ENCODE results near the gene SMCP. TPM values are rescaled to one million over a fixed set of nuclear protein-coding genes. Genes with fewer than 3 reads are reported as not detected.

Gene SMCP
- polyA plus RNA-seq, 2 donors = not detected

GRCh38 chr1:152884506-152884905 is 6.4 kb downstream of the SMCP start:
- Histone ChIP-seq H3K4me3 (ENCODE audit: low read depth in 1 of 2, low read length in 2 of 2) (no peak overlapping the region), H3K27me3 (ENCODE audit: control insufficient read depth in 1 of 2, insufficient read depth in 2 of 2, low read length in 2 of 2) (no peaks in the 10 kb centered on the region), H3K36me3 (ENCODE audit: control insufficient read depth in 2 of 2, insufficient read depth in 2 of 2, low read length in 1 of 2) (no peaks in the 10 kb centered on the region), H3K27ac (ENCODE audit: low read depth in 2 of 2, low read length in 1 of 2) (peak overlapping the region; percentile 21 to 29), H3K9me3 (ENCODE audit: control insufficient read depth in 2 of 2, insufficient read depth in 1 of 2, low read depth in 1 of 2, low read length in 1 of 2) (no peaks in the 10 kb centered on the region), H3K4me1 (ENCODE audit: control insufficient read depth in 2 of 2, insufficient read depth in 2 of 2, low read length in 1 of 2) (peaks cover 0 to 18% of the 10 kb centered on the region in 2 donors)
- WGBS, 2 donors = 95 to 99% methylated on average over 1 of the region's 1 CpG

- H3K27ac ChIP-seq (ENCODE audit: low read depth in 2 of 2, low read length in 1 of 2) = no peak overlapping the region
- peaks cover 0 to 15% of the 10 kb centered on the region in 2 donors for H3K4me1 ChIP-seq (ENCODE audit: control insufficient read depth in 2 of 2, insufficient read depth in 2 of 2, low read length in 1 of 2)
- no peak overlapping the region for H3K4me3 ChIP-seq (ENCODE audit: low read depth in 1 of 2, low read length in 2 of 2)
- no peaks in the 10 kb centered on the region for H3K9me3 ChIP-seq (ENCODE audit: control insufficient read depth in 2 of 2, insufficient read depth in 1 of 2, low read depth in 1 of 2, low read length in 1 of 2)
- H3K36me3 ChIP-seq (ENCODE audit: control insufficient read depth in 2 of 2, insufficient read depth in 2 of 2, low read length in 1 of 2) = no peaks in the 10 kb centered on the region
- 58 to 66% methylated on average over 4 of the region's 4 CpGs for WGBS, 2 donors
- no peaks in the 10 kb centered on the region for H3K27me3 ChIP-seq (ENCODE audit: control insufficient read depth in 1 of 2, insufficient read depth in 2 of 2, low read length in 2 of 2)
Measured at GRCh38 chr1:152884966-152885624, 7.0 kb downstream of the SMCP start.

GRCh38 chr1:152886085-152886484 is 8.0 kb downstream of the SMCP start:
- H3K9me3 ChIP-seq (ENCODE audit: control insufficient read depth in 2 of 2, insufficient read depth in 1 of 2, low read depth in 1 of 2, low read length in 1 of 2) = no peaks in the 10 kb centered on the region
- H3K27ac ChIP-seq (ENCODE audit: low read depth in 2 of 2, low read length in 1 of 2) = peak overlapping the region in 1 of 2 donors; percentile 33
- peaks cover 0 to 15% of the 10 kb centered on the region in 2 donors for H3K4me1 ChIP-seq (ENCODE audit: control insufficient read depth in 2 of 2, insufficient read depth in 2 of 2, low read length in 1 of 2)
- no peaks in the 10 kb centered on the region for H3K27me3 ChIP-seq (ENCODE audit: control insufficient read depth in 1 of 2, insufficient read depth in 2 of 2, low read length in 2 of 2)
- H3K36me3 ChIP-seq (ENCODE audit: control insufficient read depth in 2 of 2, insufficient read depth in 2 of 2, low read length in 1 of 2) = no peaks in the 10 kb centered on the region
- 30 to 36% methylated on average over 3 of the region's 3 CpGs for whole genome bisulfite sequencing, 2 donors
- H3K4me3 ChIP-seq (ENCODE audit: low read depth in 1 of 2, low read length in 2 of 2) = no peak overlapping the region

- Histone ChIP-seq H3K36me3 (ENCODE audit: control insufficient read depth in 2 of 2, insufficient read depth in 2 of 2, low read length in 1 of 2) (no peaks in the 10 kb centered on the region), H3K27me3 (ENCODE audit: control insufficient read depth in 1 of 2, insufficient read depth in 2 of 2, low read length in 2 of 2) (no peaks in the 10 kb centered on the region), H3K4me1 (ENCODE audit: control insufficient read depth in 2 of 2, insufficient read depth in 2 of 2, low read length in 1 of 2) (peaks cover 0 to 15% of the 10 kb centered on the region in 2 donors), H3K4me3 (ENCODE audit: low read depth in 1 of 2, low read length in 2 of 2) (no peak overlapping the region), H3K9me3 (ENCODE audit: control insufficient read depth in 2 of 2, insufficient read depth in 1 of 2, low read depth in 1 of 2, low read length in 1 of 2) (no peaks in the 10 kb centered on the region), H3K27ac (ENCODE audit: low read depth in 2 of 2, low read length in 1 of 2) (peak overlapping the region; percentile 7 to 38)
- 58 to 59% methylated on average over 8 of the region's 8 CpGs for WGBS, 2 donors
Measured at GRCh38 chr1:152886758-152887409, 8.8 kb downstream of the SMCP start.

GRCh38 chr1:152888126-152888525 is 10.0 kb downstream of the SMCP start:
- Histone ChIP-seq H3K36me3 (ENCODE audit: control insufficient read depth in 2 of 2, insufficient read depth in 2 of 2, low read length in 1 of 2) (no peaks in the 10 kb centered on the region), H3K9me3 (ENCODE audit: control insufficient read depth in 2 of 2, insufficient read depth in 1 of 2, low read depth in 1 of 2, low read length in 1 of 2) (no peaks in the 10 kb centered on the region), H3K27ac (ENCODE audit: low read depth in 2 of 2, low read length in 1 of 2) (no peak overlapping the region), H3K27me3 (ENCODE audit: control insufficient read depth in 1 of 2, insufficient read depth in 2 of 2, low read length in 2 of 2) (no peaks in the 10 kb centered on the region), H3K4me1 (ENCODE audit: control insufficient read depth in 2 of 2, insufficient read depth in 2 of 2, low read length in 1 of 2) (peaks cover 0 to 15% of the 10 kb centered on the region in 2 donors), H3K4me3 (ENCODE audit: low read depth in 1 of 2, low read length in 2 of 2) (no peak overlapping the region)
- WGBS, 2 donors = 56 to 76% methylated on average over 1 of the region's 1 CpG

GRCh38 chr1:152899027-152899426 is 20.9 kb downstream of the SMCP start:
- no peaks in the 10 kb centered on the region for H3K27me3 ChIP-seq (ENCODE audit: control insufficient read depth in 1 of 2, insufficient read depth in 2 of 2, low read length in 2 of 2)
- H3K27ac ChIP-seq (ENCODE audit: low read depth in 2 of 2, low read length in 1 of 2) = no peak overlapping the region
- H3K36me3 ChIP-seq (ENCODE audit: control insufficient read depth in 2 of 2, insufficient read depth in 2 of 2, low read length in 1 of 2) = no peaks in the 10 kb centered on the region
- 81 to 87% methylated on average over 4 of the region's 4 CpGs for WGBS, 2 donors
- H3K9me3 ChIP-seq (ENCODE audit: control insufficient read depth in 2 of 2, insufficient read depth in 1 of 2, low read depth in 1 of 2, low read length in 1 of 2) = no peaks in the 10 kb centered on the region
- no peak overlapping the region for H3K4me3 ChIP-seq (ENCODE audit: low read depth in 1 of 2, low read length in 2 of 2)
- H3K4me1 ChIP-seq (ENCODE audit: control insufficient read depth in 2 of 2, insufficient read depth in 2 of 2, low read length in 1 of 2) = peaks cover 4 to 10% of the 10 kb centered on the region in 2 donors

GRCh38 chr1:152899883-152900282 is 21.8 kb downstream of the SMCP start:
- Histone ChIP-seq H3K36me3 (ENCODE audit: control insufficient read depth in 2 of 2, insufficient read depth in 2 of 2, low read length in 1 of 2) (no peaks in the 10 kb centered on the region), H3K27me3 (ENCODE audit: control insufficient read depth in 1 of 2, insufficient read depth in 2 of 2, low read length in 2 of 2) (no peaks in the 10 kb centered on the region), H3K4me3 (ENCODE audit: low read depth in 1 of 2, low read length in 2 of 2) (no peak overlapping the region), H3K4me1 (ENCODE audit: control insufficient read depth in 2 of 2, insufficient read depth in 2 of 2, low read length in 1 of 2) (peaks cover 4 to 10% of the 10 kb centered on the region in 2 donors), H3K27ac (ENCODE audit: low read depth in 2 of 2, low read length in 1 of 2) (no peak overlapping the region), H3K9me3 (ENCODE audit: control insufficient read depth in 2 of 2, insufficient read depth in 1 of 2, low read depth in 1 of 2, low read length in 1 of 2) (no peaks in the 10 kb centered on the region)
- WGBS, 2 donors = 70 to 73% methylated on average over 2 of the region's 2 CpGs

GRCh38 chr1:152901631-152902030 is 23.5 kb downstream of the SMCP start:
- Histone ChIP-seq H3K4me1 (ENCODE audit: control insufficient read depth in 2 of 2, insufficient read depth in 2 of 2, low read length in 1 of 2) (peaks cover 4 to 10% of the 10 kb centered on the region in 2 donors), H3K9me3 (ENCODE audit: control insufficient read depth in 2 of 2, insufficient read depth in 1 of 2, low read depth in 1 of 2, low read length in 1 of 2) (no peaks in the 10 kb centered on the region), H3K4me3 (ENCODE audit: low read depth in 1 of 2, low read length in 2 of 2) (no peak overlapping the region), H3K27me3 (ENCODE audit: control insufficient read depth in 1 of 2, insufficient read depth in 2 of 2, low read length in 2 of 2) (no peaks in the 10 kb centered on the region), H3K36me3 (ENCODE audit: control insufficient read depth in 2 of 2, insufficient read depth in 2 of 2, low read length in 1 of 2) (no peaks in the 10 kb centered on the region), H3K27ac (ENCODE audit: low read depth in 2 of 2, low read length in 1 of 2) (peak overlapping the region; percentile 65 to 88)
- 68 to 77% methylated on average over 5 of the region's 5 CpGs for WGBS, 2 donors

GRCh38 chr1:152902636-152903035 is 24.5 kb downstream of the SMCP start:
- 62 to 79% methylated on average over 4 of the region's 4 CpGs for WGBS, 2 donors
- Histone ChIP-seq H3K36me3 (ENCODE audit: control insufficient read depth in 2 of 2, insufficient read depth in 2 of 2, low read length in 1 of 2) (no peaks in the 10 kb centered on the region), H3K9me3 (ENCODE audit: control insufficient read depth in 2 of 2, insufficient read depth in 1 of 2, low read depth in 1 of 2, low read length in 1 of 2) (no peaks in the 10 kb centered on the region), H3K4me3 (ENCODE audit: low read depth in 1 of 2, low read length in 2 of 2) (no peak overlapping the region), H3K27me3 (ENCODE audit: control insufficient read depth in 1 of 2, insufficient read depth in 2 of 2, low read length in 2 of 2) (no peaks in the 10 kb centered on the region), H3K4me1 (ENCODE audit: control insufficient read depth in 2 of 2, insufficient read depth in 2 of 2, low read length in 1 of 2) (peaks cover 4 to 10% of the 10 kb centered on the region in 2 donors), H3K27ac (ENCODE audit: low read depth in 2 of 2, low read length in 1 of 2) (peak overlapping the region in 1 of 2 donors; percentile 88)
